SK-N-SH treated with all-trans-retinoic acid at 6 μM for 48 hours (cell line): Measurements from ENCODE around the gene GPR176.

Experiments
- ATAC-seq: fragments of 200-7000 bp; cut with Tn5 transposase; 3 replicates; pipeline ENCODE4 v1.9.1; 2020; ENCODE audit warnings: mild to moderate bottlenecking, moderate library complexity
- ARNTL ChIP-seq: fragments of 450-650 bp; formaldehyde crosslinking; IDR thresholded peaks from 2 replicates; pipeline ENCODE4 v1.5.0; 2020; ENCODE audit warnings: low read depth, mild to moderate bottlenecking, moderate library complexity, borderline replicate concordance
- BACH2 ChIP-seq: fragments of 250-450 bp; sonication (Bioruptor Pico); IDR thresholded peaks from 2 replicates; pipeline ENCODE4 v1.9.0; 2021; ENCODE audit warnings: mild to moderate bottlenecking, borderline replicate concordance
- CSDC2 ChIP-seq: fragments of 250-450 bp; sonication (Bioruptor Pico); IDR thresholded peaks from 2 replicates; pipeline ENCODE4 v1.5.0; 2020; ENCODE audit warnings: mild to moderate bottlenecking, moderate library complexity
- ESRRG ChIP-seq: fragments of 250-450 bp; sonication (Bioruptor Pico); IDR thresholded peaks from 2 replicates; pipeline ENCODE4 v1.6.1; 2021; ENCODE audit warnings: mild to moderate bottlenecking
- GLIS3 ChIP-seq: fragments of 250-450 bp; sonication (Bioruptor Pico); IDR thresholded peaks from 2 replicates; pipeline ENCODE4 v1.5.0; 2020; ENCODE audit warnings: mild to moderate bottlenecking, moderate library complexity
- ISL1 ChIP-seq: fragments of 250-450 bp; sonication (Bioruptor Pico); IDR thresholded peaks from 2 replicates; pipeline ENCODE4 v2.1.2; 2022; ENCODE audit warnings: mild to moderate bottlenecking, moderate library complexity
- RARB ChIP-seq: fragments of 250-450 bp; sonication (Bioruptor Pico); IDR thresholded peaks from 2 replicates; pipeline ENCODE4 v1.8.0; 2021; ENCODE audit warnings: mild to moderate bottlenecking, moderate library complexity
- SNAI2 ChIP-seq: fragments of 250-450 bp; sonication (Bioruptor Pico); IDR thresholded peaks from 2 replicates; pipeline ENCODE4 v1.5.0; 2020; ENCODE audit warnings: mild to moderate bottlenecking, moderate library complexity
- TOX ChIP-seq: fragments of 250-450 bp; sonication (Bioruptor Pico); IDR thresholded peaks from 2 replicates; pipeline ENCODE4 v1.8.0; 2021; ENCODE audit warnings: mild to moderate bottlenecking, moderate library complexity, borderline replicate concordance
- ZC3H10 ChIP-seq: fragments of 250-450 bp; sonication (Bioruptor Pico); IDR thresholded peaks from 2 replicates; pipeline ENCODE4 v1.5.1; 2021; ENCODE audit warnings: mild to moderate bottlenecking, moderate library complexity
- ZFP3 ChIP-seq: fragments of 250-450 bp; sonication (Bioruptor Pico); IDR thresholded peaks from 2 replicates; pipeline ENCODE4 v1.5.0; 2020; ENCODE audit warnings: mild to moderate bottlenecking, moderate library complexity
- ZFP30 ChIP-seq: fragments of 450-650 bp; formaldehyde crosslinking; IDR thresholded peaks from 2 replicates; pipeline ENCODE4 v1.5.0; 2022; ENCODE audit warnings: mild to moderate bottlenecking, moderate library complexity
- ZNF565 ChIP-seq: fragments of 450-650 bp; formaldehyde crosslinking; conservative IDR thresholded peaks from 2 replicates; pipeline ENCODE4 v1.5.0; 2020; ENCODE audit warnings: low read depth, mild to moderate bottlenecking, moderate library complexity
- ZNF70 ChIP-seq: fragments of 450-650 bp; formaldehyde crosslinking; IDR thresholded peaks from 2 replicates; pipeline ENCODE4 v1.5.0; 2020; ENCODE audit warnings: mild to moderate bottlenecking, moderate library complexity
- TF ChIP-seq, protein P1 (sequence below): fragments of 250-450 bp; sonication (Bioruptor Pico); IDR thresholded peaks from 2 replicates; pipeline ENCODE4 v1.5.0; 2020; ENCODE audit warnings: mild to moderate bottlenecking, moderate library complexity
- TF ChIP-seq, protein P2 (sequence below): fragments of 250-450 bp; sonication (Bioruptor Pico); IDR thresholded peaks from 2 replicates; pipeline ENCODE4 v1.8.0; 2020; ENCODE audit warnings: mild to moderate bottlenecking, moderate library complexity, borderline replicate concordance
- TF ChIP-seq, protein P3 (sequence below): fragments of 250-450 bp; sonication (Bioruptor Pico); IDR thresholded peaks from 2 replicates; pipeline ENCODE4 v1.5.1; 2020; ENCODE audit warnings: low read depth, mild to moderate bottlenecking, moderate library complexity

Gene GPR176

DNA sequence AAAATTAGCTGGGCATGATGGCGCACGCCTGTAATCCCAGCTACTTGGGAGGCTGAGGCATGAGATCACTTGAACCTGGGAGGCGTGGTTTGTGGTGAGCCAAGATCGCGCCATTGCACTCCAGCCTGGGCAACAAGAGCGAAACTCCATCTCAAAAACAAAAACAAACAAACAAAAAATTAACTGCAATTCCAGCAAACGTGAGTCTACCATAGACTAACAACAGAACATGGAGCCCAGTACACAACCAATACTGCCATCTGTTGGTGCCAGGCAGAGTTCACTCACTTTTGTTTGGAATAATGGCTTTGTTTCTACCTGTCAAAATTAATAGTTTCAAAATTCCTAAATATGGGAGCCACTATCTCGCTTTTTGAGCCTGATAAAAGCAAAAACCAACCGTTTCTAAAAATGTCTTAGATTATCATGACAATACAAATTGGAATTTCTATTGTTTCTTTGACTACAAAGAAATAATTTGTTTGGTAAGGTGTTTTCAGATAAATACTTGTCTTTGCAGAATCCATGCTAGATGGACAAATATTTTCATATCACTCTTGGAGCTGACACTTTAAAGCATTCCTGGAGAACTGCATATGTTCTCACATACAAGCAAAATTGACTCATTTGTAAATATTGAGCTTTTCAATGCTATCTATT, 45.0 kb downstream of the GPR176 start:
- ATAC-seq: peak; percentile 74
- TF ChIP-seq, protein P1, sequence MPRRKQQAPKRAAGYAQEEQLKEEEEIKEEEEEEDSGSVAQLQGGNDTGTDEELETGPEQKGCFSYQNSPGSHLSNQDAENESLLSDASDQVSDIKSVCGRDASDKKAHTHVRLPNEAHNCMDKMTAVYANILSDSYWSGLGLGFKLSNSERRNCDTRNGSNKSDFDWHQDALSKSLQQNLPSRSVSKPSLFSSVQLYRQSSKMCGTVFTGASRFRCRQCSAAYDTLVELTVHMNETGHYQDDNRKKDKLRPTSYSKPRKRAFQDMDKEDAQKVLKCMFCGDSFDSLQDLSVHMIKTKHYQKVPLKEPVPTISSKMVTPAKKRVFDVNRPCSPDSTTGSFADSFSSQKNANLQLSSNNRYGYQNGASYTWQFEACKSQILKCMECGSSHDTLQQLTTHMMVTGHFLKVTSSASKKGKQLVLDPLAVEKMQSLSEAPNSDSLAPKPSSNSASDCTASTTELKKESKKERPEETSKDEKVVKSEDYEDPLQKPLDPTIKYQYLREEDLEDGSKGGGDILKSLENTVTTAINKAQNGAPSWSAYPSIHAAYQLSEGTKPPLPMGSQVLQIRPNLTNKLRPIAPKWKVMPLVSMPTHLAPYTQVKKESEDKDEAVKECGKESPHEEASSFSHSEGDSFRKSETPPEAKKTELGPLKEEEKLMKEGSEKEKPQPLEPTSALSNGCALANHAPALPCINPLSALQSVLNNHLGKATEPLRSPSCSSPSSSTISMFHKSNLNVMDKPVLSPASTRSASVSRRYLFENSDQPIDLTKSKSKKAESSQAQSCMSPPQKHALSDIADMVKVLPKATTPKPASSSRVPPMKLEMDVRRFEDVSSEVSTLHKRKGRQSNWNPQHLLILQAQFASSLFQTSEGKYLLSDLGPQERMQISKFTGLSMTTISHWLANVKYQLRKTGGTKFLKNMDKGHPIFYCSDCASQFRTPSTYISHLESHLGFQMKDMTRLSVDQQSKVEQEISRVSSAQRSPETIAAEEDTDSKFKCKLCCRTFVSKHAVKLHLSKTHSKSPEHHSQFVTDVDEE (CRISPR knock-in tag): no peak
- TF ChIP-seq ZFP30 (CRISPR knock-in tag) (no peak), TOX (CRISPR knock-in tag) (no peak), RARB (CRISPR knock-in tag) (no peak), ESRRG (CRISPR knock-in tag) (no peak), BACH2 (no peak), ZC3H10 (CRISPR knock-in tag) (no peak), ZNF70 (no peak), SNAI2 (CRISPR knock-in tag) (no peak), ISL1 (CRISPR knock-in tag) (no peak), ZFP3 (CRISPR knock-in tag) (no peak), ZNF565 (no peak), ARNTL (CRISPR knock-in tag) (no peak), CSDC2 (CRISPR knock-in tag) (no peak)
- TF ChIP-seq, protein P2, sequence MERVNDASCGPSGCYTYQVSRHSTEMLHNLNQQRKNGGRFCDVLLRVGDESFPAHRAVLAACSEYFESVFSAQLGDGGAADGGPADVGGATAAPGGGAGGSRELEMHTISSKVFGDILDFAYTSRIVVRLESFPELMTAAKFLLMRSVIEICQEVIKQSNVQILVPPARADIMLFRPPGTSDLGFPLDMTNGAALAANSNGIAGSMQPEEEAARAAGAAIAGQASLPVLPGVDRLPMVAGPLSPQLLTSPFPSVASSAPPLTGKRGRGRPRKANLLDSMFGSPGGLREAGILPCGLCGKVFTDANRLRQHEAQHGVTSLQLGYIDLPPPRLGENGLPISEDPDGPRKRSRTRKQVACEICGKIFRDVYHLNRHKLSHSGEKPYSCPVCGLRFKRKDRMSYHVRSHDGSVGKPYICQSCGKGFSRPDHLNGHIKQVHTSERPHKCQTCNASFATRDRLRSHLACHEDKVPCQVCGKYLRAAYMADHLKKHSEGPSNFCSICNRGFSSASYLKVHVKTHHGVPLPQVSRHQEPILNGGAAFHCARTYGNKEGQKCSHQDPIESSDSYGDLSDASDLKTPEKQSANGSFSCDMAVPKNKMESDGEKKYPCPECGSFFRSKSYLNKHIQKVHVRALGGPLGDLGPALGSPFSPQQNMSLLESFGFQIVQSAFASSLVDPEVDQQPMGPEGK (CRISPR knock-in tag): no peak
- TF ChIP-seq, protein P3, sequence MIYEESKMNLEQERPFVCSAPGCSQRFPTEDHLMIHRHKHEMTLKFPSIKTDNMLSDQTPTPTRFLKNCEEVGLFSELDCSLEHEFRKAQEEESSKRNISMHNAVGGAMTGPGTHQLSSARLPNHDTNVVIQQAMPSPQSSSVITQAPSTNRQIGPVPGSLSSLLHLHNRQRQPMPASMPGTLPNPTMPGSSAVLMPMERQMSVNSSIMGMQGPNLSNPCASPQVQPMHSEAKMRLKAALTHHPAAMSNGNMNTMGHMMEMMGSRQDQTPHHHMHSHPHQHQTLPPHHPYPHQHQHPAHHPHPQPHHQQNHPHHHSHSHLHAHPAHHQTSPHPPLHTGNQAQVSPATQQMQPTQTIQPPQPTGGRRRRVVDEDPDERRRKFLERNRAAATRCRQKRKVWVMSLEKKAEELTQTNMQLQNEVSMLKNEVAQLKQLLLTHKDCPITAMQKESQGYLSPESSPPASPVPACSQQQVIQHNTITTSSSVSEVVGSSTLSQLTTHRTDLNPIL (CRISPR knock-in tag): no peak

DNA sequence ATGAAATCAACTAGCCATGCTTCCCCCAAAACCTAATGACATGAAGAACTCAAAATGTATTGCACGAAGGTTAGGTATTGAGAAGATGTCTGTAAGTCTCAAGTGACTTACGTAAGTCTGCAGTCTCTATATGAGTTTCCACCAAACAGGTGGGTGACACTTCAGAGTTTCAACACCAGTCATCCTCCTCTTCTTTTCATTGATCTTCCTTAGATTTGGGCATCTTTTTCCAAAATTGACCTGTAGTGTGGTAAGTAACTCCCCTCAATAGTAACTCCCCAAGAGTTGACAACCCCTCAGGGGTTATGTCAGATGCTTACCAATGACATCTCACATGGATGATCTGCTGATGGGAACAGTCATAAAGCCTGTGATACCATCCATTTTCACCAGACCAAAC, 46.1 kb downstream of the GPR176 start:
- no peak for TF ChIP-seq ZNF565
- no peak for TF ChIP-seq SNAI2 (CRISPR knock-in tag)
- no peak for TF ChIP-seq GLIS3
- TF ChIP-seq, protein P3 (CRISPR knock-in tag): no peak
- TF ChIP-seq, all 23 proteins: peak for 0
- no peak for ATAC-seq

DNA sequence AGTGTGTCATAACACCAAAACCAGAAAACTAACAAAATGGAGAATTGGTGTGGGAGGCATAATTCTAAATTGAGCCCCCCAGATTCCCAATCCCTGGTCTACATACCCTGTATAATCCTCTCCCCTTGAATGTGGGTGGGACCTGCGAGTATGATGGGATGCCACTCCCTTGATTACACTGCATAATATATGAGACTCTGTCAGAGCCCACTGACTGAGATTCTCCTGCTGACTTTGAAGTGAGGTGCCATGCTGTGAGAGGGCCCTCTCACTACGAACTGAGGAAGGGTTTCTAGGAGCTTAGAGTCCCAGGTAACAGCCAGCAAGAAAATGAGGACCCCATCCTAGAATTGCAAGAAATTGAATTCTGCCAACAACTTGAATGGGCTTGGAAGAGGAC, 49.5 kb downstream of the GPR176 start:
- TF ChIP-seq ZFP30 (CRISPR knock-in tag): no peak
- TF ChIP-seq GLIS3: no peak
- TF ChIP-seq CSDC2 (CRISPR knock-in tag): no peak
- no peak for TF ChIP-seq TOX (CRISPR knock-in tag)
- TF ChIP-seq SNAI2 (CRISPR knock-in tag): no peak
- no peak for TF ChIP-seq BACH2
- TF ChIP-seq ESRRG (CRISPR knock-in tag): no peak
- no peak for TF ChIP-seq RARB (CRISPR knock-in tag)
- no peak for TF ChIP-seq ZNF70
- TF ChIP-seq ZNF565: no peak
- TF ChIP-seq, protein P3 (CRISPR knock-in tag): no peak
- no peak for TF ChIP-seq ARNTL (CRISPR knock-in tag)
- TF ChIP-seq, protein P2 (CRISPR knock-in tag): no peak
- no peak for ATAC-seq
